Heart left ventricle (tissue), 13 donors: ENCODE results near the gene LRRC14B.

Experiments
- CTCF ChIP-seq, 12 donors: fragments of 200-600 bp; sonication (generic) in 4 of 12; IDR thresholded peaks; one replicate each; pipeline versions ENCODE4 v1.5.0 to v1.8.0; 2018 to 2022; ENCODE audit warnings: antibody characterized with exemption in 12 of 12, mild to moderate bottlenecking in 5 of 12
- POLR2A ChIP-seq, 2 donors: fragments of 450-650 bp; IDR thresholded peaks; one replicate each; pipeline ENCODE4 v1.6.1; 2017; ENCODE audit warnings: antibody characterized with exemption in 2 of 2, mild to moderate bottlenecking in 2 of 2, moderate library complexity in 2 of 2
- donor health status: ischemic (EF 13 %, LVEDD 7.1; RV severe dilation, severe dysfunction).
- donor health status: DM: no; HTN: yes; CAD: no.
- donor health status: DM: no; HTN: no; CAD: no.
- donor health status: ischemic (EF 25% LVEDD 6.9; RV normal size, moderate dysfunction).
- donor health status: ischemic (EF 25% LVEDD 5.7; RV mildly dilated, moderate dysfunction).
- donor health status: ischemic (EF 35%, LVEDD 5.7; RV mildly dilated, moderate dysfunction).
- donor health status: nonischemic (EF 11% LVEDD 7.7; RV severe dilation, severe dysfunction).
- donor health status: DM: yes; HTN: yes; CAD: no.
- donor health status: PGD.
- donor health status: ischemic (EF 29% LVEDD 5.4; RV normal size, mild dysfunction).
- donor health status: nonischemic (EF 23%, LVEDD 6.1; RV moderate dilation, normal function).

DNA sequence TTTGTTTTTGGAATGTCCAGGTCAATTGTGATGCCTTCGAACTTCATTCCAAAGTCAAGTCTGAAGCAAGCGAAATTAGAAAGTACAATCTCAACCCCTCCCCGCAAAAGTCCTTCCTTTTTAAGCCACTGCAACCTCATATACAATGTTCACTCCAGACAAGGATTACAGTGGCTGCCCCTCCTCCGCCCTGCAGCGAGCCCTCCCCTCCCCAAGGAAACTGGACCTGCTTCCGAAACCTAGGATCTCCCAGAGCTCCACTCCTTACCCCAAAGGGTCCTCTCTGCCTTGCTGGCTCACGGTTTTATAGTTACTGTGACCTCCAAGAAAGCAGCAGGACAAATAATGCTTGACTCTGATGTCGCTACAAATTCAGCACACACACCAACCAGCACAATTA, 10.4 kb downstream of the LRRC14B start:
- TF ChIP-seq POLR2A (IDR thresholded peaks at IDR 0.05) (no peak), CTCF (IDR thresholded peaks at IDR 0.05) (no peak)
